ENCODE measurements around the gene FAM222A.
"Not testable (repeated sequence)": the region's sequence is repeated elsewhere in the genome, so short reads cannot be mapped to it uniquely, and the experiment has no call there.

FAM222A gene

DNA sequence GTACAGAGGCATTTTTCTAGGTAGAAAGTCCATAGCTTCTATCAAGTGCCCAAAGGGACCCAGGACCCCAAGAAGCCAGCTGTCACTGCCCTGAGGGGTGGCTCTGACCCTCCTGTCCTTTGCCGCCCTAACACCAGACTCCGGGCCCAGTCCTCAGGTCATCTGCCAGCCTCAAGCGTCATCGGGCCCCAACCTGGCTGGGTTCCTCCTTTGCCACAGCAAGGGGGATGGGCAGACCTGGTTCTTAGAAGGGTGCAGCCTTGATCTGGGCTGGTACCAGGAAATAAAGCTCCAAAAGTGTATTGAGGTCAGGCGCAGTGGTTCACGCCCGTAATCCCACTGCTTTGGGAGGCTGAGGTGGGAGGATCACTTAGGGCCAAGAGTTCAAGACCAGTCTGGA is 27.1 kb upstream of the FAM222A start:
- TF ChIP-seq, protein P1, sequence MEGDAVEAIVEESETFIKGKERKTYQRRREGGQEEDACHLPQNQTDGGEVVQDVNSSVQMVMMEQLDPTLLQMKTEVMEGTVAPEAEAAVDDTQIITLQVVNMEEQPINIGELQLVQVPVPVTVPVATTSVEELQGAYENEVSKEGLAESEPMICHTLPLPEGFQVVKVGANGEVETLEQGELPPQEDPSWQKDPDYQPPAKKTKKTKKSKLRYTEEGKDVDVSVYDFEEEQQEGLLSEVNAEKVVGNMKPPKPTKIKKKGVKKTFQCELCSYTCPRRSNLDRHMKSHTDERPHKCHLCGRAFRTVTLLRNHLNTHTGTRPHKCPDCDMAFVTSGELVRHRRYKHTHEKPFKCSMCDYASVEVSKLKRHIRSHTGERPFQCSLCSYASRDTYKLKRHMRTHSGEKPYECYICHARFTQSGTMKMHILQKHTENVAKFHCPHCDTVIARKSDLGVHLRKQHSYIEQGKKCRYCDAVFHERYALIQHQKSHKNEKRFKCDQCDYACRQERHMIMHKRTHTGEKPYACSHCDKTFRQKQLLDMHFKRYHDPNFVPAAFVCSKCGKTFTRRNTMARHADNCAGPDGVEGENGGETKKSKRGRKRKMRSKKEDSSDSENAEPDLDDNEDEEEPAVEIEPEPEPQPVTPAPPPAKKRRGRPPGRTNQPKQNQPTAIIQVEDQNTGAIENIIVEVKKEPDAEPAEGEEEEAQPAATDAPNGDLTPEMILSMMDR (IDR thresholded peaks at IDR 0.05): no peak
- peaks cover 11% of the 10 kb centered on the region for H3K27me3 Mint-ChIP-seq (ENCODE audit: low read depth, poor library complexity)
- no peak overlapping the region for H3K27ac Mint-ChIP-seq
- no peak for DNase-seq
- H3K36me3 Mint-ChIP-seq (ENCODE audit: low read depth): no peaks in the 10 kb centered on the region
- H3K4me3 Mint-ChIP-seq: no peak overlapping the region
- peaks cover 5% of the 10 kb centered on the region for H3K4me1 Mint-ChIP-seq
- no peaks in the 10 kb centered on the region for H3K9me3 Mint-ChIP-seq

DNA sequence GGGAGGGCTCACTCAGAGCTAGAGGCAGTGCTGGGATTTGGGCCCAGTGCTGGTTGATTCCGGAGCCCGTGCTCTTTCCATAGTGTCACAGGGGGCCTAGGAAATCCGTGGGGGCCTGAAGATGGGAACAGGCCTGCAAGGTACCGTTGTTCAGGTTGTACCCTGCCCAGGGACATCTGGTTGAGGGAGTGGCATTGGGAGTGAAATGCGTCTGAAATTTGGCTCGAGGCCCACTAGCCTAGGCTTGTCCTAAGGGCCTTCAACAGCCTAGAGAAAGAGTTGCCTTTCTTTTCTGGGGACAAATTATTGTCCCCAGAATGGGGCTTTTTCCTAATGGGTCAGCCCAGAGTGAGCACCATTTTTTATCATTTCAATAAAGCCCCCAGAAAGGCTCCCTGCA is 26.4 kb upstream of the FAM222A start:
- Mint-ChIP-seq H3K9me3 (no peaks in the 10 kb centered on the region), H3K4me1 (peaks cover under 1% of the 10 kb centered on the region), H3K4me3 (no peak overlapping the region), H3K36me3 (ENCODE audit: low read depth) (no peaks in the 10 kb centered on the region), H3K27ac (no peak overlapping the region), H3K27me3 (ENCODE audit: low read depth, poor library complexity) (peaks cover 16% of the 10 kb centered on the region)
- DNase-seq: no peak
- TF ChIP-seq, protein P1 (IDR thresholded peaks at IDR 0.05): no peak

DNA sequence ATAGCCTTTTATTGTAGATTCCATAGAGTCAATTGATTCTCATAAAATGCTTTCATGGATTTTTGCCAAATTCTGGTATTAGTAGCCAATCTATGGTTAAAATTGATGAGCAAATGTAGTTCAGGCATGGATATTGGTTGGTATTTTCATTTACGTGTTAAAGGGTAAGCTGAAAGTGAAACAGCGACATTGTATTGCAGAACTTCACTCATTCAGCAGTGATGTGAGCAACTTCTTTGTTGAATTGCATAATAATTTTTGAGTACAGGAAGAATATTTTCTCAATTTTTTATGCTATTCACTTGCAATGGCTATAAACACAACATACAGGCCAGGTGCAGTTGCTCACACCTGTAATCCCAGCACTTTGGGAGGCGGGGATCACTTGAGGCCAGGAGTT is 24.2 kb upstream of the FAM222A start:
- no peaks in the 10 kb centered on the region for H3K9me3 Mint-ChIP-seq
- TF ChIP-seq, protein P1 (IDR thresholded peaks at IDR 0.05): no peak
- no peak for DNase-seq
- H3K27ac Mint-ChIP-seq: no peak overlapping the region
- peaks cover 16% of the 10 kb centered on the region for H3K4me1 Mint-ChIP-seq
- no peaks in the 10 kb centered on the region for H3K36me3 Mint-ChIP-seq (ENCODE audit: low read depth)
- H3K27me3 Mint-ChIP-seq (ENCODE audit: low read depth, poor library complexity): peaks cover 26% of the 10 kb centered on the region
- H3K4me3 Mint-ChIP-seq: no peak overlapping the region

DNA sequence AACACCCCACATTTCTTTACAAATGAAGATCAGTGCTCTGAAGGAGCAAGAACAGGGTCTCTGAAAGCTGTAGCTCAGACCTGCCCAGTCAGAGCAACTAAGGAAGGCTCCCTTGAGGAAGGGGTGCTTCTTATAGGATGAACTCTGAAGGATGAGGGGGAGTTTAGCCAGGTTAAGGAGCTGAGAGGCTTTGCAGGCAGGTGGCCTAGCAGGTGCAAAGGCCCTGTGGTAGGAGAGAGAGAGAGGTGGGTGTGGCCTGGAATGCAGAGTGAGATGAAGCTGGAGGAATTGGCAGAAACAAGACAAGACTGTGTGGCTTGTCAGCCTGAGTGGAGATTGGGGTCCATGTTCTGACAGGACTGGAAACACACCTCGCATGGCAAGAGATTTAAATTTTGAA is 20.5 kb upstream of the FAM222A start:
- Mint-ChIP-seq H3K9me3 (no peaks in the 10 kb centered on the region), H3K27me3 (ENCODE audit: low read depth, poor library complexity) (peaks cover 39% of the 10 kb centered on the region), H3K27ac (peak overlapping the region; percentile 9), H3K4me3 (no peak overlapping the region), H3K36me3 (ENCODE audit: low read depth) (no peaks in the 10 kb centered on the region), H3K4me1 (peaks cover 46% of the 10 kb centered on the region)
- TF ChIP-seq, protein P1 (IDR thresholded peaks at IDR 0.05): no peak
- DNase-seq: no peak

DNA sequence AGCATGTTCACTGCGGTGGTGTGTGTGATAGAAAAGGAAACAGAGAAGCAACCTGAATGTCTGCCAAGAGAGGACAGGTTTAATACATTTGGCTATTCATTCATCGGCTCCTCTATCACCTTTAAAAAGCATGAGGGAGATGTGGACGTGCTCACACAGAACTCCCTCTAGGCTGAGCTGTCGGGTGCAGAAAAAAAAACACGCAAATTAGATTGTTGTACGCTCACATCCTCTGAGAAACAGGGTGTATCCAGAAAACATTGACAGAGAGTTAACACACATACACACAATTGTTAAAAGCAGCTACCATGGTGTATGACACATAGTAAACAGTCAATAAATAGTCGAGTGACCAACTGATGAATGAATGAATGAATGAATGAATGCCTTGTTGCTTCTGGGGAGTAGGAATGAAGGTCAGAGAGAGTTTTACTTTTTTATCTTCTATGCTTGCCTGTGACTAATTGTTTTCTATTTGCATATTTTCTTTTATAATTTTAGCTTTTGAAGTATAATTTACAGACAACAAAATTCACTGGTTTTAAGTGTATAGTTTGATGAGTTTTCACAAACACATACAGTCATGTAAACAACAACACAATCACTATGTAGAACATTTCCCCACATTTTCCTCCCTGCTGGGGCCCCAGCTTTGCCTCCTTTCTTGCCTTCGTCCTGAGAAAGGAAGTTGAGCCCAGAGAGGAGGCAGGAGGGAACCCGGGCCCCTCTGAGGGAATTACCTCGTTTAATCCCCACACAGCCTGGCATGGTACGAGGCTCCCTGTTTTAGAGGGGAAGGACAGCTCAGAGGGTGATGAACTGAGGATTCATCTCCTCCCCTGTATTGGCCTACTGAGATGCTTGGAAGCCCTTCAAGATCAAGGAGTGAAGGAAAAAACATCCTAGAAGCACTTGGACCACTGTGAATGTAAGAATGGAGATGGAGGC is 19.7 kb upstream of the FAM222A start:
- Mint-ChIP-seq H3K36me3 (ENCODE audit: low read depth) (no peaks in the 10 kb centered on the region), H3K9me3 (no peaks in the 10 kb centered on the region), H3K27ac (no peak overlapping the region), H3K4me3 (peak overlapping the region; percentile 7), H3K4me1 (peaks cover 49% of the 10 kb centered on the region), H3K27me3 (ENCODE audit: low read depth, poor library complexity) (peaks cover 39% of the 10 kb centered on the region)
- DNase-seq: no peak
- TF ChIP-seq, protein P1 (IDR thresholded peaks at IDR 0.05): no peak

DNA sequence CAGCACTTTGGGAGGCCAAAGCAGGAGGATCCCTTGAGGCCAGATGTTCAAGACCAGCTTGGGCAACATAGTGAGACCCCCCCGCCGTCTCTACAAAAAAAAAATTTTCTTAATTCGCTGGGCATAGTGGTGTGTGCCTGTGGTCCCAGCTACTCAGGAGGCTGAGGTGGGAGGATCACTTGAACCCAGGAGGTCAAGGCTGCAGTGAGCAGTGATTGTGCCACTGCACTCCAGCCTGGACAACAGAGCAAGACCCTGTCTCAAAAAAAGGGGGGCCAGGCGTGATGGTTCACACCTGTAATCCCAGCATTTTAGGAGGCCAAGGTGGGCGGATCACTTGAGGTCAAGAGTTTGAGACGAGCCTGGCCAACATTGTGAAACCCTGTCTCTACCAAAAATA is 19.0 kb upstream of the FAM222A start:
- peaks cover 39% of the 10 kb centered on the region for H3K27me3 Mint-ChIP-seq (ENCODE audit: low read depth, poor library complexity)
- peaks cover 49% of the 10 kb centered on the region for H3K4me1 Mint-ChIP-seq
- H3K9me3 Mint-ChIP-seq; H3K27ac Mint-ChIP-seq; H3K36me3 Mint-ChIP-seq (ENCODE audit: low read depth); DNase-seq: not testable (repeated sequence)
- peak overlapping the region; percentile 7 for H3K4me3 Mint-ChIP-seq

Measured in nephron progenitor cell (in vitro differentiated cells).